Endothelial cell of umbilical vein (primary cell): Measurements from ENCODE around the gene ZDHHC7.

ENCODE experiments used
- EZH2 ChIP-seq: IDR thresholded peaks from 2 replicates; pipeline ENCODE4 v1.6.1; 2012; ENCODE audit warnings: borderline replicate concordance, low read depth, mild to moderate bottlenecking, moderate library complexity, low read length, inconsistent platforms; ENCODE audit not compliant: severe bottlenecking
- FOS ChIP-seq: IDR thresholded peaks from 2 replicates; pipeline ENCODE4 v1.6.1; 2011; ENCODE audit warnings: mild to moderate bottlenecking, low read length, moderate library complexity, borderline replicate concordance; ENCODE audit not compliant: insufficient read depth
- POLR2AphosphoS5 ChIP-seq: IDR thresholded peaks from 2 replicates; pipeline ENCODE4 v1.6.1; 2012; ENCODE audit warnings: low read depth, mild to moderate bottlenecking, control low read depth, low read length, moderate library complexity; ENCODE audit not compliant: insufficient read depth
- TF ChIP-seq, protein P1 (sequence below), 2 donors: IDR thresholded peaks; 1 replicate in 1 of 2; 2 replicates in 1 of 2; pipeline ENCODE4 v1.5.1; 2011; ENCODE audit warnings: low read length in 2 of 2, mild to moderate bottlenecking in 2 of 2, moderate library complexity in 2 of 2, control low read depth in 1 of 2, inconsistent platforms in 1 of 2, low read depth in 1 of 2; ENCODE audit not compliant: insufficient read depth in 1 of 2; ENCODE audit errors: extremely low read depth in 1 of 2

DNA sequence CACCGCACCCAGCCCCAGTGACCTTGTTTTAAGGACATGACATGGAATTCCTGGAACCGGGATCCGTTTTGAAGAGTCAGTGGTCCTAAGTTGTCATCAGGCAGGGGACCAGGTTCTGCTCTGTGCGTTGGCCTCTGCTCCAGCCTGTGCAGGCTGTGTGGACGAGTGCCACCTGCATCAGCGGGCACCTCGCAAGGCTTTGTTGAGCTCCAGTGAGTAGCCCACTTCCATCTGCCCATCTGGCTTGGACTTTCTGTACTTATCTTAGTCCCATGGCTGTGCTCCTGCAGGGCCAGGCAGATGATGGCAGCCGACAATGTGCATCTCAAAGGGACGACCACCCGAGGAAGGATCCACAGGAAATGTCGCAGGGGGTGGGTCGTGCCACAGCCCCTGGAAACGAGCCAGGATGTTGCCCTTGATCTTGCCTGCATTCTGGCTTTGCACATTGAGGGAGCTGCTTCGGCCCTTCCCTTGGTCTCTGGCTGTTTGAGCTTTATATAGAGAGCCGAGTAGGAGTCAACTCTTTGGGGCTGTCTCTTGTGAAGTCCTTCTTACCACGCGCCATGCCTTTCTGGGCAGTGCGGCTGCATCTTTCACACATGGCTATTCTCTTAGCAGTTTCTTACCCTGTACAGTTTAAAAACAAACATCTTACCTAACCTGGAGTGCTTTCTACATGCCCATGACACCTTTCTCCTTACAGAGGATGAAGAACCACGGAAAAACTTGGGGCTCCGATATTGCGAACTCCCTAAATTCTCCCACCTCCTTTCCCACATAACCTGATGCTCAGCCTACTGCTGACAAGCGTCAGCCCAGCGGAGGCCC is 34.5 kb upstream of the ZDHHC7 start:
- TF ChIP-seq, protein P1, sequence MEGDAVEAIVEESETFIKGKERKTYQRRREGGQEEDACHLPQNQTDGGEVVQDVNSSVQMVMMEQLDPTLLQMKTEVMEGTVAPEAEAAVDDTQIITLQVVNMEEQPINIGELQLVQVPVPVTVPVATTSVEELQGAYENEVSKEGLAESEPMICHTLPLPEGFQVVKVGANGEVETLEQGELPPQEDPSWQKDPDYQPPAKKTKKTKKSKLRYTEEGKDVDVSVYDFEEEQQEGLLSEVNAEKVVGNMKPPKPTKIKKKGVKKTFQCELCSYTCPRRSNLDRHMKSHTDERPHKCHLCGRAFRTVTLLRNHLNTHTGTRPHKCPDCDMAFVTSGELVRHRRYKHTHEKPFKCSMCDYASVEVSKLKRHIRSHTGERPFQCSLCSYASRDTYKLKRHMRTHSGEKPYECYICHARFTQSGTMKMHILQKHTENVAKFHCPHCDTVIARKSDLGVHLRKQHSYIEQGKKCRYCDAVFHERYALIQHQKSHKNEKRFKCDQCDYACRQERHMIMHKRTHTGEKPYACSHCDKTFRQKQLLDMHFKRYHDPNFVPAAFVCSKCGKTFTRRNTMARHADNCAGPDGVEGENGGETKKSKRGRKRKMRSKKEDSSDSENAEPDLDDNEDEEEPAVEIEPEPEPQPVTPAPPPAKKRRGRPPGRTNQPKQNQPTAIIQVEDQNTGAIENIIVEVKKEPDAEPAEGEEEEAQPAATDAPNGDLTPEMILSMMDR (IDR thresholded peaks at IDR 0.05; ENCODE audit: extremely low read depth in 1 of 2, insufficient read depth in 1 of 2, low read depth in 1 of 2, low read length in 2 of 2), result no peak
- no peak for TF ChIP-seq POLR2AphosphoS5
- no peak for TF ChIP-seq EZH2
- TF ChIP-seq FOS, result no peak
